Stimulated activated CD8-positive, alpha-beta memory T cell treated with anti-CD3 and anti-CD28 coated beads, Interleukin-7, amount 100 ng/mL, for 1 hour (primary cell): ENCODE results near the gene HLF.

Source experiments
- DNase-seq, 2 donors: peaks; one replicate each; pipeline ENCODE4 v3.0.0-alpha.2; 2020; ENCODE audit warnings: low read depth in 2 of 2

The HLF gene

DNA sequence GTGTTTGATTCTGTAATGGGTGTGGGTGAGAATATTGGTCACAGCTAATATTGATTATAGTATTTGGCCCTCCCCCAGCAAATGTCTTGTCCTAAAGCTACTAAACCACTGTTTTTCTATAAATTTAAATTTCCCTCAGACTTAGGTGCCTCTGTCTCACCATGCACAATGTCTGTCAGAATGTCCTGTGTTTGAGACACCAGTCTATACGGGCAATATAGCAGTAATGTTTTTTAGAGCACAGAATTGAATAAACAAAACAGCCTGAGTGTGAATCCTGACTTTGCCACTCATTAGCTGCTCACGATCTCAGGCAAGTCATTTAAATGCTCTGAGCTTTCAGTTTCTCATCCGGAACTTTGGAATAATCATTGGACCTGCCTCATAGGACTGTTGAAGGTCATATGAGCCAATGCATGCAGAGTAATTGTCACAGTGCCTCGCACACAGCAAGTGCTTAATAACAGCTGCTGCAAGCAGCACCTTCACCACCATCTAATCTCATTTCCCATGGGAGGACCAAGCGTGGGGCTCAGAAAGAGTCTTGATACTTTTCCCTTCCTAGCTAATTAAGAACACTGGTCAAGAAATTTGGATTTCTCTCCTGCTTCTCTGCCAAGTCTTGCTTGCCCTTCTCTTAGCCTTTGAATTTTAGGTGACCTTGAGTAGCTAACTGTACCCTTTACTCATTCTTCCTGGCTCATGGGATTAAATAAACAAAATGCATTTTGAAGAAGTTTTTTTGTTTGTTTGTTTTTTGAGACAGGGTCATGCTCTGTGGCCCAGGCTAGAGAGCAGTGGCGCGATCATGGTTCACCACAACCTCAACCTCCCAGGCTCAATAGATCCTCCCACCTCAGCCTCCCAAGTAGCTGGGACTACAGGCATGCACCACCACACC, 9.8 kb downstream of the HLF start:
- DNase-seq = no peak

DNA sequence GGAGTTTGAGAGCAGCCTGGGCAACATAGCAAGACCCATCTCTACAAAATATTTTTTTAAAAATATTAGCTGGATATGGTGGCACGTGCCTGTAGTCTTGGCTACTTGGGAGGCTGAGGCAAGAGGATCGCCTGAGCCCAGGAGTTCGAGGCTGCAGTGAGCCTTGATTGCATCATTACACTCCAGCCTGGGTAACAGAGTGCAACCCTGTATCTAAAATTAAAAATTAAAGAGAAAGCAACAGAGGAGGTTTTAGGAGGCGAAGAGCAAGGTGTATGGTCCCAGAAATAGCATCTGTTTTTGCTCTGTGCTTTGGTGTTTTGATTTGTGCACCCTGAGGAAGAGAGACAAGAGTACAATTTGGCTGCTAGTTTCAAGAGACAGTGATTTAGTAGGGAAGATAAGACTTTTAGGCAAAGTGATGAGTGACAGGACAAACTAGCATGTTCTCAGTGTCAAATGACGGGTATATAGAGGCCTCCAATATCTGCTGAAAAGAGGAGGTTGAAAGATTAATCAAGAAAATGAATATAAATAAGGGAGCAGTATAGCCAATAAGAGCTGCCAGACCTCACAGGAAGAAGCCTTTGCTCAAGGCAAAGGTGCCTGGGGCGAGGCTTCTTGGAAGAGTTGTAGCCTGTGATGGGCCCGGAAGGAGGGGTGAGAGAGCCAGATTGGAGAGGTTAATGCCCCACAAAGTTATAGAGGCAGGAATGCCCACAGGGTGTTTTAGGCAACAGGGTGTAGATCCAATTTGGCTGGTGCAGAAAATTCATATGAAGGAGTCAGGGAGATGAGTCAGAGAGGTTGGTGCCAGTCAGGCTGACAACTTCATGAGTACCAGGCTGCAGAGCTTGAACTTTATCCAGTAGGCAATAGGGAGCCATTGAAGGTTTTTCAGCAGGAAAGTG, 11.4 kb downstream of the HLF start:
- DNase-seq = no peak

DNA sequence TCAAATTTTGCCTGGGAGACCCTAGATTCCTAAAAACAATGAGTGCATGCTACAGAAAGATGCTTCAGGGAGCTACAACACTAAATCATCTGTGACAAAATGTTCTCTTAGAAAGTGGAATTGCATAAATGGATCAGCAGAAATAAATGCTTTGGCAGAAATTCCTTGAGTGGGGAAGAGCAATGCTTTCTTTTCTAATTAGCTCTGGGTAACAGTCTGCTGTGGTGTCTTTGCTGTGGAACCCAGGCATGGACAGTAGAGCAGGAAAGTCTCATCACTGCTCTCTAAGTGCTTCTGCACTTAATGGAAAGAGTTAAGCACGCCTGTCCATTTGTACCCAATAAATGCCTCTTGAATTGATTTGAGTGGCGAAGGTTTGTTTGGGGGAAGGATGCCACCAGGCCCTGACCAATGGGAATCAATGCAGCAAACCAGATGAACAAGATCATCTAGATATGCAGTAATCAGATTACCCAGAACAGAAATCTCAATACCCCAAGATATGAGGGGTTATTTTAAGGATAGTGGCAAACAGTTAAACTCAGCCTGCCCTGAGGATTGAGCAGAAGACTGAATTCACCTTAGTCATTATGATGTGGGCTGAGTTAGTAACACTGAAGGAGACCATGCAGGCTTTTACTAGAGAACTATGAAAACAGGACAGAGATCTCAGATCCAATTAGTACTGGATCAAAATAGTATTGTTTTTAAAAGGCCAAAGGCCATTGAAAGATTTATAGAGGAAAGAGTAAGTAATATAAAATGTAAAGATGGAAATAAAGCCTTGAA, 13.6 kb downstream of the HLF start:
- DNase-seq = no peak

DNA sequence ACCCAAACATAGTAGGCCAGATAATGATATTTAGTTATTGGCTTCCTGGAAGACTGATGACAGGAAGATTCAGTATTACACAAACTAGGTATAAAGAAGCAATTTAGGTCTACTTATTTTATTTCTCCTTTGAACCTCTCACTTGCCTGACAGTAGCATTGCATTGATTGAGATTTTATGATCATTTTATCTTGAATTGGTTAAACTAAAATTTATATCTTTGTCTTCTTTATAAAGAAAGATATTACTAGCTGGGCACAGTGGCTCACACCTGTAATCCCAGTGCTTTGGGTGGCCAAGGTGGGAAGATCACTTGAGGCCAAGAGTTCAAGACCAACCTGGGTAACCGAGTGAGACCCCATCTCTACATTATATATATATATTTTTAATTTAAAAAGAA, 14.4 kb downstream of the HLF start:
- DNase-seq = no peak

DNA sequence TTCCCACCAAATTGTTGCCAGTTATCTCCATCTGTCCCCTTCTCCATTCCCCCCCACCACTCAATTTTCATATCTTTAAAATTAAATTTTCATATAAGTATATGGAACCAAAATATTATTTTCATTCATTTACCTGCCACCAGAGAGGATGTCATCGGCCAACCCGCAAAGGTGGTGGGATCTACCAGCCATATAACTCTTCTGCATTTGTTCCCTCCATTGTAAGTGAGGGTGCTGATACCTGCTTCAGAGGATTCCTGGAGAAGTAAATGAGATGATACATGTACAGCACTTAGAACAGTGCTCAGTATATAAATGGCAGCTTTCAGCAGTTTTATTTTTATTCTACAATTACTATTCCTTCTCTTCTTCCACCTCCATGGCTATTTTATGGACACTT, 15.0 kb downstream of the HLF start:
- no peak for DNase-seq

DNA sequence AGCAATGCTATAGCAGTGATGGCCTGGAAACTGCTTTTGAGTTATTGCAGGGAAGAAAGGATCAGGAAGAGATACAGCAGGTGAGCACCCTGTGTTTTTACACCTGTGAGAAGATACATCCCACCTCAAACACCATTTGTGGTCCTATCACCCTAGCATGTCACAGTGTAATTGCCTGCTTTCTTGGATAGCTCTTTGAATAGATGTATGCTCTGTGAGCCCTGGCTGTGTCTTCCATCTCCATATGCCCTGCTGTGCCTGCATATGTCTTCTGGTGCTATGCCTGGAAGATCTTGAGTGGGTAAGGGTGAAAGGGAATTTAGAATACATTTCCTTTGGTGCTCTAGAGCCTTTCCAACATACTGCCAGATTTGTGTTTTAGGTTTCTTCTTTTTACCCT, 15.5 kb downstream of the HLF start:
- DNase-seq = no peak

DNA sequence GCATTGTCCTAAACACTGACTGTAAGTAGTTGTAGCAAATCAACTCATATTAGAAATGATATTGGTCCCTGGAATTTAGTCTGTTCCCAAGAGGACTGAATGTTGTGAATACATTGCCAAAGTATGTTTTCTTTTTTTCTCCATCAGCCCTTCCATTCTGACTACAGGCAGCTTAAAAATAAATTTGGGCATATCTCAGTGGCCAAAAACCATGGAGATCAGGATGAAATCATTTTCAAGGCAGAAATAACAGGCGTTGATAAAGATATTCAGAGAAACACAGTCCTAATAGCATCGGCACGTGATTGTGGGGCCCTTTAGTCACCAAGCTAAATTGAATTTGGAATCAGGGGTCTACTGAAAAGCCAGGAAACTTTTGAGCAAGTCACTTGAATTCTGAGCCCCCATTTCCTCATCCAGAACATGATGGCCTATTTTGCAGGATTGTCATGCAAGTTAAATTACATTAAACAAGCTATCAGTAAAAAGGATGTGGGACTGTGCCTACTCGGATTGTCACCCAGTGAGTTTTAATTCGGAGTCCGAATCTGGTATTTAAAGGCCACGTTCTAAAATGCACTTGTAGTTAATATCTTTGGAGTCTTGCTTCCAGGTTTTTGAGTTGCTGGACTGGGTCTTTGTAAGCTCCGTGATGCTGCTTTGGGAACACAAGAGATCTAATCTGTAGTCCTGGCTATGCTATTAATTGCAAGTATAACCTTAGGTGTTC, 17.1 kb downstream of the HLF start:
- no peak for DNase-seq

DNA sequence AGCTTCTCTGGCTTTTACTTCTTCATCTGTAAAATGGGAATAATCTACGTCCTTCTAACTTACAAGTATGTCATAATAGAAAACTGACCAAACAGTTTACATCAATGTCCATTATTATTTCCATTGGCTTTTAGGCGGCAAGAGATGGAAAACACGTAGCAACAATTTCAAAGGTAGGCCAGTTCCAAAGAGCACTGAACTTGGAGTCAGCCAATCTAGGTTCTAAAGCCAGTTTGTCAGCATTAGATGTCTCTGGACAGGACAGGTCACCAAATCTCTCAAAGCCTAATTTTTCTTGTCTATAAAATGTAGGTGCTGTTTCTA, 17.6 kb downstream of the HLF start:
- no peak for DNase-seq

DNA sequence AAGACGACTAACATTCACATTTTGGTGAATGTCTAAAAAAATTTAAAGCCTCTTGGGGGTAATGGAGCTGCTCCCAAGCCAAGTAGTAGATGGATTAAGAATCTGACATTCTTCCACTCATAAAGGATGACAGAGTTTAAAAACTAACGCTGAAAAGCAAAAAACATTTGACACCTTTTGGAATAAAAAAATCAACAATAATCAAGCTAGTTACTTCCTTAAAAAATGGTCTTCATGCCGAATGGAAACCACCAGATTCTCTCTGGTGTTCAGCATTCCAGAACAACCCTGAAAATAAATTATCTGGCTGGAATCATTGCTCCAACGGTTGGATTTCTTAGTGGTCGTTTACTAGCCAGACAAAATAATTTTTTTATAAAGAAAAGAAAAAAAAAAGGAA, 18.0 kb downstream of the HLF start:
- no peak for DNase-seq

DNA sequence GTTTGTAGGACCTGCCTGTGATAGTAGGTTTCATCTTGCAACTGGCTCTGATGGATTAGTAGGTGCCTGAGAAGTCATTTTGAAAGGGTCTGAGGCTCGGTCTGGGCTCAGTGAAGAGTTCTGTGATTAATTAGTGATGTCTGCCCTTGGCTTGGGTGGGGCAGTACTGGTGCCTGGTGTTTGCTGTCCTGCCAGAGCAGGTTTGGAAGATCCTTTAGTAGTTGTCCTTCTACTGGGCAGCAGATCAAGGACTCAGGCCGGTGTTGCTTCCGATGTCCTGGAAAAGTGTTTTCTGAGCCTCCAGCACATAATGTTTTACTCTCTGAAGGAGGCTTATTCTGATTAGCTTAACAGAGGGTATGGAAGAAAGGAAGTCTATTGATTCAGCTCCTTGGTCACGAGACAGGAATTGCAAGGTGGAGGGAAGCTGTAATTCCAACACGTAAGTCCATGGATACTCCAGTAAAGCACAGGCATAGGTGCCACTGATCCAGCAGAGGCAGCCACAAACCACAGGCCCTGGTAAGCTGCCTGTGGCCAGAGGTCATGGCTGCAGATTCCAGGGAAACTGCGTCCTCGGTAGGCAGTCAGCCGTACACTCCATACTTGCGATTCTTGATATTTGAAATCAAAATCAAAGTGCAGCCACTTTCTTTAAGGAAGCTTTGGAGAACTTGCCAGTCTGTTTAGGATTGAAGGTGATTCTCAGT, 18.7 kb downstream of the HLF start:
- DNase-seq = no peak

DNA sequence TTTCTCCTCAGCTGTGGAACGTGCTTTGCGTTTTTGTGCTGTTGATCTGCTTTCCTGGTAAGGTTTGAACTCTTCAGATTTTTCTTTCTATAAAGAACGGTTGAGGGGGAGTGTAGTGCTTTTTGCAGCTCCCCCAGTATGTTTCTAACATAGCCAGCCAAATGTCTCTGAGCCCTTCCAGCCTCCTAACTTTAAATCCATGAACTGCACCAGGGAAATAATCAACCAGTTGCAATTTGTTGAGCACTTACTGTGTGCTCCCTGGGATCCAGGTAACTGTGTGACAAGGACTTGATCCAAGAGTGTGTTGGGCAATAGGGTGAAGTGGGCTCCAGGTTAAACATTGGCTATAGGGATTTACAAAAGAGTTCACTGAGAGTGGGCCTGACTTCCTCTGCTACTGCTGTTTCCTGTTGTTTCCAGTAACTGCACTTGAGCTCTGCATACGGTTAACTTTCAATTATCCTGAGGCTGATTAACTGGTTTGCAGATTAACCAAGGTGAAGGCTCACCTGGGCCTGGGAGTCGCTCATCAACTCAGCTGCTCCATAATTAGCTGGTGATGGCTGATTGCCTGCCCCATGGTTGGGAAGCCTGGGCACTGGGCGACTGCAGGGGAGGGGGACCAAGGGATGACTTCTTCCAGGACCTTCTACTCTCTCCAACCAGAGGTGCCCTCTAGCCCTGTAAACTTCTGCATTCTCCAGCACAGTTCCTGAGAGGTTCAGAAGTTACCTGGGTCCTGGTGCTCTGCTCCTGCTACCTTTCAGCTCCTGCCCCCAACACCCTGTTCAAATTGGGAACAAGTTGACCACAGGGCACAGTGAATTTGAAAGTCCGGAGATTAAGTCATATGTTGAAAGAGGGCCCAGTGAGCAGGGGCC, 19.5 kb downstream of the HLF start:
- DNase-seq = no peak

DNA sequence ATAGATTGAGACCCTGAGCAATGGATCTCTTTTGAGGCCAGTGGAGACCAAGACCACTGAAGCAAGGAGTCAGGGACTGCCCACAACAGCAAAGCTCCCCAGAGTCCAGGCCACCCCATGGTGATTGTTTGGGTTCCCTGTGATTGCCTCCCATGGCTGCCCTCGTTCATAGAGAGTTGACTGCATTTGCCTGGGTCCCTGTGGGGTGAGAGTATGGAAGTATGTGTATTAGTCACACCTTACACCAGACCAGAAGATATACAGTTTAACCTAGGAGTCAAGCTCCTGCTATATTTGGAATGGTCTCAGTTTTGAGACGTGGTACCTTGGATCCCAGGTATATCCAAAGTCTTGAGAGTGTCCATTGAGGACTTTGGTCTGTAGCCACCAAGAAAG, 20.2 kb downstream of the HLF start:
- DNase-seq = no peak

DNA sequence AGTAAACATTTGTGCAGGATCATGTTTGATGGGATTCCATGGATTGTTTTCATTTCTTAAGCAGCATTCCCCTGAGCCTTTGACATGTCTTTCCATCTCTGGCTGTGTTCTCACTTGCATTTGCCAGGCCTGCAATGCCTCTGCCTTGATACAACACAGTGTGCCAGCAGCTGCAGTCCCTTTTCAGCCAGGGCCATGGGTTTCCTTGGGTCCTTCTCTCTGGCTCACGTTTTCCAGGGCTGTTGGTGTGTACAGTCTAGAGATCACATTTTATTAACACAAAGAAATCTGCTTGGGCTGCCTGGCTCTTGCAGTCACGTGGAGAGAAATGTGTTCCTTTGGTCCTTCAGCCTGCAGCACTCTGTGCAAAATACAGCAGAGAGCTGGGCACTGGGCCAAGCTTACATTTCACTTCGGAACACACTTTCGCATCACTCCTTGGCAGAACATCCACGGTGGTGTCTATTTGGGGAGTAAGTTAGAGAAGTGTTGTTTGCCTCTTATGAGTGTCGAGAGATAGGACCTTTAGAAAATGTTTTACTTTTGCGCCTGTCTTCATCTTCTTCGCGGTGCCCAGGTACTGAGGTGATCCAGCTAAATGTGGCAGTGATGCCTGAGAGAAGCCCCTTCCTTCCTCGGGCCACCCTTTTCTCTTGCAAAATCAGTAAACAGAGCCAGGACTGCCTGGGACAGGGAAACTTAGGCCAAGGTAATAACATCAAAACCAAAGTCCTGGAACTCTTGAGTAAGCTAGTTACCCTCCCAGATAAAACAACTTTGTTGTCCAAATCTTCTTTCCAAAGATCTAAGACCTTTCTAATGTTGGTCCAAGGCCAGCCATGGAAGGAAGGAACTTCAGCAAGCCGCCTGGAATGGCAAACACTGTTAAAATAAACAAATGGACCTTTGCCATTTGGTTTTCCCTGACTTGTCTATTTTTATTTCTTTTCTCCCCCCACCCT, 20.9 kb downstream of the HLF start:
- no peak for DNase-seq

DNA sequence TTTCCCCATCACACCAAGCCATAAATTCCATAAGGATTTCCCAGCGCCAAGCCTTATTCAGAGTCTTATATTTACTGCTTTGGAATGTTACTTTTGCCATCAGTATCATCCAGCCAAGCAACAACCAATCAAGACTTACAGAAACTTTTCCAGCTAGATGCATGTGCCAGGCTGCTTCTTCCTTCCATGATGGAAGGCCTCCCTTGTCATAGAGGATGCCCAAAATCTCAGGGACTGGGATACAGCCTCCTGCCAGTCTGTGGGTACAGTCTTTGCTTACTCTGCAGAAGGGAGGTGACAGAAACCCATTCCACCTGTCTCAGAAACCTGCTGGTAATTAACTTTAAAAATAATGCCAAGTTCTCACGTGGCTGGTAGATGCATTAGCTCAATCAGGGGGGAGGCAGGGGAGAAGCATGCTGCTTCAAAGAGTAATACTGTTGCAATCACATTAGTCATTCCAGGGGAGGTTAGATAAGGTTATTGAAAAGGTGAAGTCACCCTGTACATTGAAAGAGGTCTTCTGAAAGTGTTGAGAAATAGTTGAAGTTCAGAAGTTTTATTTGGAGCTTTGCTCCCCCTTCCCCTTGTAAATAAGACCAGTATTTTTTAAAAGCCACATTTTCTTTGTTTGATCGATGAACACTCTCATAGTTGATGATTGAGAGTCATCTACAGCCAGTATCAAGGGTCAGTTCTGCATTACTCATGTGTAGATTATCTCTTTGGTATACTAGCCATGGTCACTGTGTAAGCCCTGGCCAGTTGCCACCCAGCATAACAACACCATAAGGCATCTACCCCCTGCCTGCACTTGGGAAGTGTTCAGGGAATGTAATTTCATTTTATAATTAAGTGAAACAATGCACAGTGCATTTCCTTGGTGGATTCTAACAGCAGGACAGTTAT, 22.2 kb downstream of the HLF start:
- no peak for DNase-seq

DNA sequence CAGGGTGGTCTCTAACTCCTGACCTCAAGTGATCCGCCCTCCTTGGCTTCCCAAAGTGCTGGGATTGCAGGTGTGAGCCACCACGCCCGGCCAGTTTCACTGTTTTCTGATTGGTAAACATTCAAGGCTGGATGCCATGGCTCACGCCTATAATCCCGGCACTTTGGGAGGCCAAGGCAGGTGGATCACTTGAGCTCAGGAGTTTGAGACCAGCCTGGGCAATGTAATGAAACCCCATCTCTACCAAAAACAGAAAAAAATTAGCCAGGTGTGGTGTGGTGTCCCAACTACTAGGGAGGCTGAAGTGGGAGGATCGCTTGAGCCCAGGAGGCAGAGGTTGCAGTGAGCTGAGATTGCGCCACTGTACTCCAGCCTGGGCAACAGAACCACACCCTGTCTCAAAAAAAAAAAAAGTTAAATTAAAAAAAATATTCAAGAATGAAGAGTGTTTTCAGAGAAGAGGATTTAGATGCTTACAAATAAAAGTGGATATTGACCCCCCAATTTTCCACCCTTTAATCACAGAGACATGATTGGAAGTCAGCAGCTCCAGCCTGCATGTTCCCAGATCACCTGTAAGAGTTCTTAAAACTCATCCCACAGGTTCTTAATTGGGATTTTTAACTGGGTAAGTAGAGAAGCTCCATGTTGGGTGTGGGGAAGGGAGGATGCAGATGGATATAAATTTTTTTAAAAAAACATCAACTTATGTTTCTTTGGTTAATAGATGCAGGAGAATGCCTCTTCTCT, 23.8 kb downstream of the HLF start:
- no peak for DNase-seq

DNA sequence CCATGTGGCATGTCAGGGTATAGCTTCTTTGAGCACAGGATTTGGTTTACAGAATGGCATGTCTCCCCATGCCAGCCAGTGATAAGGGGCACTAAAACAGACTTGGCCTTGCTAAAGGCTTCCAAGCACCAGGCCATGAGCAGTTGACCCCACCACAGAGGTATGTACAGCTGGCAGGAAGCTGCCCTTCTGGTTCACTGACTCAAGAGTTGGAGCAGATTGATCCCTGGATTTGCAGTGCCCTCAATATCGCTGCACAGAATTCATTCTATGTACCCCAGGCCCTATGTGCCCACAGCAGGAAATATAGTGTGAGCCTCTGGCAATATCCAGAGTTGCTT, 24.3 kb downstream of the HLF start:
- no peak for DNase-seq

DNA sequence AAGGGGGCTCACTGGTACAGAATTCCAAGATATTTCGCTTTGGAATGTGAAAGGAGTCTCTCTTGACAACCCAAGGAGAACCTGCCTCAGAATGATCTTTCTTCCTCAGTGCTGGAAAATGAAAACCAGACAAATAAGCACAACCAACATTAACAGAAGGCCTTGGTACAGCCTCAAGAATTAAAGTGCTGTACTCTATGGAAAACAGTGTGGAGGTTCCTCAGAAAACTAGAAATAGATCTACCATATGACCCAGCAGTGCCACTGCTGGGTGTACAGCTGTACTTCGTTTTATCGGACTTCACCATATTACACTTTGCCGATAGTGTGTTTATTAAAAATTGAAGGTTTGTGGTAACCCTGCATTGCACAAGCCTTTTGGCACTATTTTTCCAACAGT, 25.2 kb downstream of the HLF start:
- DNase-seq = no peak
